Osteoblast (primary cell): ENCODE measurements around the gene KIF26B. TPM values are rescaled to one million over a fixed set of nuclear protein-coding genes. Genes with fewer than 3 reads are reported as not detected.

Experiments
- DNase-seq: peaks from one replicate; pipeline ENCODE4 v3.0.0; 2011; ENCODE audit warnings: low spot score, mixed read lengths; ENCODE audit not compliant: insufficient read length; ENCODE audit errors: missing footprints
- H2AFZ ChIP-seq: 2 replicates; pipeline ENCODE4 v1.6.0; 2011; ENCODE audit warnings: mild to moderate bottlenecking, low read length
- H3K27ac ChIP-seq: 2 replicates; pipeline ENCODE4 v1.5.1; 2011; ENCODE audit warnings: mild to moderate bottlenecking, low read depth, low read length, moderate library complexity
- H3K27me3 ChIP-seq: 2 replicates; pipeline ENCODE4 v1.6.0; 2012; ENCODE audit warnings: mild to moderate bottlenecking, control low read depth, inconsistent platforms, low read length, moderate library complexity; ENCODE audit not compliant: insufficient read depth
- H3K36me3 ChIP-seq: 2 replicates; pipeline ENCODE4 v1.5.1; 2011; ENCODE audit warnings: mild to moderate bottlenecking, low read length, control low read depth, moderate library complexity; ENCODE audit not compliant: insufficient read depth
- H3K4me1 ChIP-seq: 2 replicates; pipeline ENCODE4 v1.5.1; 2011; ENCODE audit warnings: mild to moderate bottlenecking, low read length, control low read depth, moderate library complexity; ENCODE audit not compliant: insufficient read depth
- H3K4me2 ChIP-seq: 2 replicates; pipeline ENCODE4 v1.6.0; 2011; ENCODE audit warnings: mild to moderate bottlenecking, low read length; ENCODE audit not compliant: insufficient read depth
- H3K4me3 ChIP-seq: fragments of 200-600 bp; sonication (generic); 3 replicates; pipeline ENCODE4 v1.5.1; 2012; ENCODE audit warnings: mild to moderate bottlenecking, low read length, inconsistent platforms; ENCODE audit not compliant: insufficient read depth
- H3K79me2 ChIP-seq: 2 replicates; pipeline ENCODE4 v1.6.0; 2012; ENCODE audit warnings: mild to moderate bottlenecking, low read length, control low read depth, inconsistent platforms; ENCODE audit not compliant: insufficient read depth
- H3K9me3 ChIP-seq: 2 replicates; pipeline ENCODE4 v1.5.1; 2011; ENCODE audit warnings: low read depth, low read length, control low read depth
- H4K20me1 ChIP-seq: 2 replicates; pipeline ENCODE4 v1.6.0; 2012; ENCODE audit warnings: mild to moderate bottlenecking, low read length, control low read depth; ENCODE audit not compliant: insufficient read depth
- CTCF ChIP-seq: IDR thresholded peaks from 2 replicates; pipeline ENCODE4 v1.5.1; 2011; ENCODE audit warnings: mild to moderate bottlenecking, low read depth, low read length, moderate library complexity; ENCODE audit errors: extremely low read depth
- total RNA-seq: library from RNA; depleted of rRNA; stranded (reverse); fragments of >200 nt; gene quantifications from 2 replicates; pipeline ENCODE4 v1.2.3, GENCODE V29; 2012

Gene KIF26B
- total RNA-seq, 1 donor, result 22.1 TPM

DNA sequence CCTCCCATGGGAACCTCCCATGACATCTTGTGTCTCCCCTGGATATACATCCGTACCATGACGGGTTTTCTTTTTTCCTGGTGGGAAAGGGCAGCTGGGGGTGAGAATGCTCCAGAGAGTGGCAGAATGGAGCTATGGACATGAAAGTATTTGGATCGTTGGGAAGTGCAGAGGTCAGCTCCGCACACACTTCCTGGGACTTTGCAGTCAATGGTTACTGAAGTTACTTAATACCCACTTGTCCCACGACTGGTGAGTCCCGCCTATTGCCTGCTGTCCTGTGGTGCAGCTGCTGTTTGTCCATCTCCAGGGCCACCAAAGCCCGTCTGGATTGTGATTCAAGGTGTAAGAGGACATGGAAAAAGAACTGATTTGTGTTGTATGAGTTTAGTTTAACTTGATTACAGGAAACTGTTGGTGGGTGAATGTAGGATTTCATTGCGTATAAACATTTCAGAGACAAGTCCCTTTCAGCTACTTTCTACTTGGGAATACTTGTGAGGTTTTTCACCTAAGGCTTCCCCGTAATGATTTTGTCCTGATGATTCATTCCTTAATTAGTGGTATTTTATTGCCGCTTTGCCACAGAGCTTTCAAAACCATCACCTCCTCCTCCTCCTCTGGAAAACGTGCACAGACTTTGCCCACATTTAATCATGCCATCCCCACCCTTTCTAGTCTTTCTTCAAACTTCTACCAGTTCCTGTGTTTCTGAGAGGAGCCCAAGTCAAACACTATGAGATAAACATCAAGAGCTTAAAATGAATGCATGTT is 308.8 kb downstream of the KIF26B start:
- H3K27ac ChIP-seq, result no peak overlapping the region
- H3K4me1 ChIP-seq, result no peaks in the 10 kb centered on the region
- H4K20me1 ChIP-seq, result no peaks in the 10 kb centered on the region
- H3K4me3 ChIP-seq, result no peak overlapping the region
- TF ChIP-seq CTCF, result no peak
- H2AFZ ChIP-seq, result no peak overlapping the region
- no peaks in the 10 kb centered on the region for H3K27me3 ChIP-seq
- no peaks in the 10 kb centered on the region for H3K79me2 ChIP-seq
- H3K36me3 ChIP-seq, result no peaks in the 10 kb centered on the region
- no peaks in the 10 kb centered on the region for H3K9me3 ChIP-seq
- no peak overlapping the region for H3K4me2 ChIP-seq
- no peak for DNase-seq

GRCh38 chr1:245464290-245464689 is 309.5 kb downstream of the KIF26B start:
- no peak overlapping the region for H3K27ac ChIP-seq
- H3K4me3 ChIP-seq, result no peak overlapping the region
- no peaks in the 10 kb centered on the region for H3K4me1 ChIP-seq
- no peak overlapping the region for H2AFZ ChIP-seq
- H3K79me2 ChIP-seq, result no peaks in the 10 kb centered on the region
- DNase-seq, result no peak
- no peaks in the 10 kb centered on the region for H4K20me1 ChIP-seq
- H3K4me2 ChIP-seq, result no peak overlapping the region
- no peaks in the 10 kb centered on the region for H3K36me3 ChIP-seq
- H3K27me3 ChIP-seq, result no peaks in the 10 kb centered on the region
- no peak for TF ChIP-seq CTCF
- no peaks in the 10 kb centered on the region for H3K9me3 ChIP-seq

DNA sequence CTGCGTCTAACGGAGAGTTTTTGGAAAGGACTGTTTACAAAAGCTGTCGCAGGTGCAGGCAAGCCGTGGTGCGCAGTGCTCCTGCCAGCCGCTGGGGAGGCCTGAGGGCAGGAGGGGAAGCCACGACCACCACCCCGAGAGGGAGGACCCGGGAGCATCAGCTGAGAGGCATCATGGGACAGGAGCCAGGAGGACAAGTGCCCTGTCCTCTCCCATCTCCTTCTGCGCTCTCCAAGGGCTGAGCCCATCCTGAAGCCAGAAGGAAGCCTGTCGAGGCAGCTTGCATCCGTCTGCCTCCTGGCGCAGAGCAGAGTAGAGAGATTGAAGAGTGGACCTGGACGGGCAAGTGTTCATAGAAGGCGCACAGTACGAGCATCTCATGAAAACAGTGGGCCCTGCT is 310.9 kb downstream of the KIF26B start:
- no peak overlapping the region for H3K4me3 ChIP-seq
- TF ChIP-seq CTCF, result no peak
- H4K20me1 ChIP-seq, result no peaks in the 10 kb centered on the region
- no peaks in the 10 kb centered on the region for H3K4me1 ChIP-seq
- H3K36me3 ChIP-seq, result no peaks in the 10 kb centered on the region
- no peak overlapping the region for H2AFZ ChIP-seq
- H3K79me2 ChIP-seq, result no peaks in the 10 kb centered on the region
- H3K27ac ChIP-seq, result no peak overlapping the region
- H3K27me3 ChIP-seq, result no peaks in the 10 kb centered on the region
- H3K9me3 ChIP-seq, result no peaks in the 10 kb centered on the region
- H3K4me2 ChIP-seq, result no peak overlapping the region
- no peak for DNase-seq

GRCh38 chr1:245466261-245466660 is 311.5 kb downstream of the KIF26B start:
- no peaks in the 10 kb centered on the region for H3K79me2 ChIP-seq
- H3K27me3 ChIP-seq, result no peaks in the 10 kb centered on the region
- H4K20me1 ChIP-seq, result no peaks in the 10 kb centered on the region
- H3K36me3 ChIP-seq, result no peaks in the 10 kb centered on the region
- no peak overlapping the region for H3K4me3 ChIP-seq
- H2AFZ ChIP-seq, result no peak overlapping the region
- H3K9me3 ChIP-seq, result no peaks in the 10 kb centered on the region
- no peaks in the 10 kb centered on the region for H3K4me1 ChIP-seq
- H3K27ac ChIP-seq, result no peak overlapping the region
- no peak for TF ChIP-seq CTCF
- no peak for DNase-seq
- H3K4me2 ChIP-seq, result no peak overlapping the region
